ENCODE measurements around the gene KRTAP9-7. TPM values are rescaled to one million over a fixed set of nuclear protein-coding genes. Genes with fewer than 3 reads are reported as not detected.

Gene KRTAP9-7
- polyA plus RNA-seq, 1 donor (not counting 4 experiments of a cell fraction or from before 2014, with no cell fraction given), result not detected

DNA sequence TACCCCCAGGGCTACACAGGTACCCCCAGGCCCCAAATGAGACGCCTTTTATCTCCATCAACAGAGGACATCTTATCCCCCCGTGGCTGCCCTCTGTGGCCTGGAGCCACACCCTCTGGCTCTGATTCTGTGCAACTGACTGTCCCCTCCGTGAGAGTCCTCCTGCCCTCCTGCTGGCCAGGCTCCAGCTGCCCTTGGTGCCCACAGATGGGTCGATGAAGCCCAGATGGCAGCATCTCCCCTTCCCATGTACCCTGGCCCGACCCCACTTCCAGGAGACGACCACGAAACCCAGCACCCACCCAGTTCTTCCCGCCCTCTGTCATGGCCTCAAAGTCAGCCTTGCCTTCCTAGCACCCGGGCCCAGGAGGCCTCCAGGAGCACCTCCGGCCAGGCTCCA is 49.6 kb downstream of the KRTAP9-7 start:
- Histone ChIP-seq H3K9ac (ENCODE audit: control insufficient read depth, extremely low read depth, insufficient read depth, low read length) (no peak overlapping the region), H3K4me1 (ENCODE audit: control insufficient read depth, extremely low read depth, insufficient read depth, low read length) (no peaks in the 10 kb centered on the region), H3K27ac (ENCODE audit: control insufficient read depth, insufficient read depth, low read length) (no peak overlapping the region), H3K79me2 (ENCODE audit: control insufficient read depth, insufficient read depth, low read length) (no peaks in the 10 kb centered on the region), H2AFZ (ENCODE audit: control insufficient read depth, low read length) (no peak overlapping the region), H3K9me3 (ENCODE audit: control insufficient read depth, low read depth, low read length) (no peaks in the 10 kb centered on the region), H3K4me3 (ENCODE audit: control insufficient read depth in 2 of 3, extremely low read depth in 1 of 3, insufficient read depth in 2 of 3, low read depth in 1 of 3, low read length in 3 of 3) (no peak overlapping the region), H3K36me3 (ENCODE audit: control insufficient read depth in 2 of 2, extremely low read depth in 1 of 2, insufficient read depth in 2 of 2, low read length in 2 of 2) (no peaks in the 10 kb centered on the region), H3K27me3 (ENCODE audit: control insufficient read depth, extremely low read depth, insufficient read depth, low read length) (no peaks in the 10 kb centered on the region), H3K9me1 (ENCODE audit: control insufficient read depth, extremely low read depth, insufficient read depth, low read length) (no peaks in the 10 kb centered on the region), H4K20me1 (ENCODE audit: control insufficient read depth, extremely low read depth, insufficient read depth, low read length) (no peaks in the 10 kb centered on the region), H3K4me2 (ENCODE audit: control insufficient read depth, extremely low read depth, insufficient read depth, low read depth, low read length) (no peak overlapping the region)
- dilution Hi-C loops (cut with MboI; ENCODE audit: extremely low pct_ligation_motif_present, low sequenced_read_pairs), result no loop called here
- no peak for TF ChIP-seq EZH2 (IDR thresholded peaks at IDR 0.05; ENCODE audit: low read length)
- TF ChIP-seq, protein P1, sequence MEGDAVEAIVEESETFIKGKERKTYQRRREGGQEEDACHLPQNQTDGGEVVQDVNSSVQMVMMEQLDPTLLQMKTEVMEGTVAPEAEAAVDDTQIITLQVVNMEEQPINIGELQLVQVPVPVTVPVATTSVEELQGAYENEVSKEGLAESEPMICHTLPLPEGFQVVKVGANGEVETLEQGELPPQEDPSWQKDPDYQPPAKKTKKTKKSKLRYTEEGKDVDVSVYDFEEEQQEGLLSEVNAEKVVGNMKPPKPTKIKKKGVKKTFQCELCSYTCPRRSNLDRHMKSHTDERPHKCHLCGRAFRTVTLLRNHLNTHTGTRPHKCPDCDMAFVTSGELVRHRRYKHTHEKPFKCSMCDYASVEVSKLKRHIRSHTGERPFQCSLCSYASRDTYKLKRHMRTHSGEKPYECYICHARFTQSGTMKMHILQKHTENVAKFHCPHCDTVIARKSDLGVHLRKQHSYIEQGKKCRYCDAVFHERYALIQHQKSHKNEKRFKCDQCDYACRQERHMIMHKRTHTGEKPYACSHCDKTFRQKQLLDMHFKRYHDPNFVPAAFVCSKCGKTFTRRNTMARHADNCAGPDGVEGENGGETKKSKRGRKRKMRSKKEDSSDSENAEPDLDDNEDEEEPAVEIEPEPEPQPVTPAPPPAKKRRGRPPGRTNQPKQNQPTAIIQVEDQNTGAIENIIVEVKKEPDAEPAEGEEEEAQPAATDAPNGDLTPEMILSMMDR (optimal IDR thresholded peaks at IDR 0.05 in 1 of 3, IDR thresholded peaks at IDR 0.05 in 1 of 3, conservative IDR thresholded peaks at IDR 0.05 in 1 of 3; ENCODE audit: extremely low read depth in 1 of 3, insufficient read depth in 2 of 3, low read length in 3 of 3), result no peak
- FAIRE-seq, result no peak
- no peak for DNase-seq (ENCODE audit: low read depth, low spot score)

DNA sequence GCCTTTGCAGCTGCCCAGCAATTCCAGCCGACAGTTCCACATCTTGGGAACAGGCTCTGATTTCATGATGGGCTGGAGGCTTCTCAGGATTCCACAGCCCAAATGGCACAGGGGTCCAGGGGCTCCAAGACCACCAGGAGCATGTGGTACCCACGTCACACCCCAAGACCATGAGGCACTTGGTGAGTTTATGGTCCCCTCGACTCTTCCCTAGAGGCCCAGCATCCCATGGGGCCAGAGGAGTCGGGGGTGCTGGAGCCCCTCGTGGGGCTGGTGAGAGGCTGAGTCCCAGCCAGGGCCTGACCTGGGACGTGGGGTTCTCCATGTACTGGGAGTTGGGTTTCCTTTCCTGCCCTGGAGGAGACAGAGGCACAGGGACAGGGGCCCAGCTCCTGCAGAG is 50.1 kb downstream of the KRTAP9-7 start:
- Histone ChIP-seq H3K27me3 (ENCODE audit: control insufficient read depth, extremely low read depth, insufficient read depth, low read length) (no peaks in the 10 kb centered on the region), H4K20me1 (ENCODE audit: control insufficient read depth, extremely low read depth, insufficient read depth, low read length) (no peaks in the 10 kb centered on the region), H3K9me1 (ENCODE audit: control insufficient read depth, extremely low read depth, insufficient read depth, low read length) (no peaks in the 10 kb centered on the region), H3K4me1 (ENCODE audit: control insufficient read depth, extremely low read depth, insufficient read depth, low read length) (no peaks in the 10 kb centered on the region), H2AFZ (ENCODE audit: control insufficient read depth, low read length) (no peak overlapping the region), H3K36me3 (ENCODE audit: control insufficient read depth in 2 of 2, extremely low read depth in 1 of 2, insufficient read depth in 2 of 2, low read length in 2 of 2) (no peaks in the 10 kb centered on the region), H3K4me3 (ENCODE audit: control insufficient read depth in 2 of 3, extremely low read depth in 1 of 3, insufficient read depth in 2 of 3, low read depth in 1 of 3, low read length in 3 of 3) (no peak overlapping the region), H3K9ac (ENCODE audit: control insufficient read depth, extremely low read depth, insufficient read depth, low read length) (no peak overlapping the region), H3K27ac (ENCODE audit: control insufficient read depth, insufficient read depth, low read length) (no peak overlapping the region), H3K4me2 (ENCODE audit: control insufficient read depth, extremely low read depth, insufficient read depth, low read depth, low read length) (no peak overlapping the region), H3K9me3 (ENCODE audit: control insufficient read depth, low read depth, low read length) (no peaks in the 10 kb centered on the region), H3K79me2 (ENCODE audit: control insufficient read depth, insufficient read depth, low read length) (no peaks in the 10 kb centered on the region)
- dilution Hi-C loops (cut with MboI; ENCODE audit: extremely low pct_ligation_motif_present, low sequenced_read_pairs), result no loop called here
- TF ChIP-seq, protein P1 (optimal IDR thresholded peaks at IDR 0.05 in 1 of 3, IDR thresholded peaks at IDR 0.05 in 1 of 3, conservative IDR thresholded peaks at IDR 0.05 in 1 of 3; ENCODE audit: extremely low read depth in 1 of 3, insufficient read depth in 2 of 3, low read length in 3 of 3), result no peak
- TF ChIP-seq EZH2 (IDR thresholded peaks at IDR 0.05; ENCODE audit: low read length), result no peak
- DNase-seq (ENCODE audit: low read depth, low spot score), result no peak
- no peak for FAIRE-seq

Small RNAs within 50 kb of the gene (small RNA-seq; reads per million reads assigned to genes)
- 0 to 0.33 (median 0) reads per million in 3 experiments for gene KRTAP9-10P (ENCODE audit: insufficient read length in 3 of 3, low read depth in 3 of 3, low replicate concordance in 1 of 3)

Other genes with a start within 250 kb of the KRTAP9-7 start
- 0.05 to 0.23 TPM (median 0.08 TPM) in 3 replicates for gene KRTAP1-5, start 248.5 kb upstream of the KRTAP9-7 start, polyA plus RNA-seq
- gene KRTAP1-4, start 245.5 kb upstream of the KRTAP9-7 start, polyA plus RNA-seq, result not detected in 3 replicates
- gene KRTAP1-3, start 240.8 kb upstream of the KRTAP9-7 start, polyA plus RNA-seq, result not detected in 3 replicates
- 0.07 to 0.13 TPM in 2 of 3 replicates, not detected in the other for gene KRTAP1-1, start 234.2 kb upstream of the KRTAP9-7 start, polyA plus RNA-seq
- gene KRTAP2-1, start 228.4 kb upstream of the KRTAP9-7 start, polyA plus RNA-seq, result not detected in 3 replicates
- not detected in 3 replicates for gene KRTAP2-2, start 220.5 kb upstream of the KRTAP9-7 start, polyA plus RNA-seq
- gene KRTAP2-3, start 215.6 kb upstream of the KRTAP9-7 start, polyA plus RNA-seq, result 8.4 to 21.3 TPM (median 9.0 TPM) in 3 replicates
- 0.12 TPM in 1 of 3 replicates, not detected in the others for gene KRTAP2-4, start 209.8 kb upstream of the KRTAP9-7 start, polyA plus RNA-seq
- gene KRTAP4-7, start 191.5 kb upstream of the KRTAP9-7 start, polyA plus RNA-seq, result not detected in 3 replicates
- gene KRTAP4-8, start 177.6 kb upstream of the KRTAP9-7 start, polyA plus RNA-seq, result not detected in 3 replicates
- not detected in 3 replicates for gene KRTAP4-16, start 173.5 kb upstream of the KRTAP9-7 start, polyA plus RNA-seq
- not detected in 3 replicates for gene KRTAP4-9, start 170.3 kb upstream of the KRTAP9-7 start, polyA plus RNA-seq
- not detected in 3 replicates for gene KRTAP4-11, start 157.3 kb upstream of the KRTAP9-7 start, polyA plus RNA-seq
- not detected in 3 replicates for gene KRTAP4-12, start 151.5 kb upstream of the KRTAP9-7 start, polyA plus RNA-seq
- gene KRTAP4-6, start 135.2 kb upstream of the KRTAP9-7 start, polyA plus RNA-seq, result not detected in 3 replicates
- gene KRTAP4-5, start 125.9 kb upstream of the KRTAP9-7 start, polyA plus RNA-seq, result not detected in 3 replicates
- gene KRTAP4-4, start 115.0 kb upstream of the KRTAP9-7 start, polyA plus RNA-seq, result not detected in 3 replicates
- not detected in 3 replicates for gene KRTAP4-3, start 107.5 kb upstream of the KRTAP9-7 start, polyA plus RNA-seq
- not detected in 3 replicates for gene KRTAP4-2, start 97.5 kb upstream of the KRTAP9-7 start, polyA plus RNA-seq
- gene KRTAP4-1, start 90.8 kb upstream of the KRTAP9-7 start, polyA plus RNA-seq, result not detected in 3 replicates
- not detected in 3 replicates for gene KRTAP9-1, start 85.8 kb upstream of the KRTAP9-7 start, polyA plus RNA-seq
- not detected in 3 replicates for gene KRTAP9-2, start 49.0 kb upstream of the KRTAP9-7 start, polyA plus RNA-seq
- gene KRTAP9-3, start 43.2 kb upstream of the KRTAP9-7 start, polyA plus RNA-seq, result not detected in 3 replicates
- not detected in 3 replicates for gene KRTAP9-8, start 37.7 kb upstream of the KRTAP9-7 start, polyA plus RNA-seq
- not detected in 3 replicates for gene KRTAP9-4, start 26.0 kb upstream of the KRTAP9-7 start, polyA plus RNA-seq
- not detected in 3 replicates for gene KRTAP9-9, start 20.3 kb upstream of the KRTAP9-7 start, polyA plus RNA-seq
- gene KRTAP9-6, start 10.3 kb upstream of the KRTAP9-7 start, polyA plus RNA-seq, result not detected in 3 replicates
- not detected in 3 replicates for gene KRTAP29-1, start 27.2 kb downstream of the KRTAP9-7 start, polyA plus RNA-seq
- not detected in 3 replicates for gene KRTAP16-1, start 33.6 kb downstream of the KRTAP9-7 start, polyA plus RNA-seq
- gene KRTAP17-1, start 40.0 kb downstream of the KRTAP9-7 start, polyA plus RNA-seq, result not detected in 3 replicates
- gene KRT33A, start 75.1 kb downstream of the KRTAP9-7 start, polyA plus RNA-seq, result 0.14 TPM in 1 of 3 replicates, not detected in the others
- gene KRT33B, start 94.1 kb downstream of the KRTAP9-7 start, polyA plus RNA-seq, result 0.18 to 0.33 TPM (median 0.21 TPM) in 3 replicates
- 4.4 to 4.8 TPM (median 4.6 TPM) in 3 replicates for gene KRT34, start 106.6 kb downstream of the KRTAP9-7 start, polyA plus RNA-seq
- gene KRT31, start 121.9 kb downstream of the KRTAP9-7 start, polyA plus RNA-seq, result 20.5 to 45.2 TPM (median 24.9 TPM) in 3 replicates
- gene KRT37, start 148.9 kb downstream of the KRTAP9-7 start, polyA plus RNA-seq, result 0.03 to 0.08 TPM (median 0.04 TPM) in 3 replicates
- not detected in 3 replicates for gene KRT38, start 165.3 kb downstream of the KRTAP9-7 start, polyA plus RNA-seq
- 0.03 TPM in 1 of 3 replicates, not detected in the others for gene KRT32, start 191.7 kb downstream of the KRTAP9-7 start, polyA plus RNA-seq
- gene KRT35, start 205.5 kb downstream of the KRTAP9-7 start, polyA plus RNA-seq, result not detected in 3 replicates
- not detected in 3 replicates for gene KRT36, start 214.2 kb downstream of the KRTAP9-7 start, polyA plus RNA-seq
- gene KRT13, start 229.9 kb downstream of the KRTAP9-7 start, polyA plus RNA-seq, result 15.2 to 46.6 TPM (median 24.0 TPM) in 3 replicates
- 505 to 838 TPM (median 729 TPM) in 3 replicates for gene KRT15, start 243.2 kb downstream of the KRTAP9-7 start, polyA plus RNA-seq

Measured in keratinocyte (primary cell).